MCF 10A (cell line): ENCODE data around the gene OXSM. TPM values are rescaled to one million over a fixed set of nuclear protein-coding genes. Genes with fewer than 3 reads are reported as not detected.

ENCODE experiments used
- BruUV-seq: library from RNA; stranded (reverse); fragments of 400-500 nt; replicated peaks from 2 replicates; lab custom pipeline; 2021; lab: Mats Ljungman, UMichigan
- CTCF ChIA-PET: fragments of 300-600 bp; sonication (Branson Sonifier 250); formaldehyde crosslinking; extraction: SDS; loops from one replicate; lab custom pipeline; 2021; ENCODE audit warnings: antibody characterized with exemption, inconsistent platforms; lab: Yijun Ruan, JAX
- POLR2A ChIA-PET: fragments of 300-600, 350-650 bp; sonication (Branson Sonifier 250); formaldehyde crosslinking; extraction: SDS; loops from one replicate; lab custom pipeline; 2020; ENCODE audit warnings: antibody characterized with exemption, inconsistent platforms; lab: Yijun Ruan, JAX
- DNase-seq: peaks from one replicate; pipeline ENCODE4 v3.0.0-alpha.2; 2018; ENCODE audit not compliant: unreplicated experiment
- H3K27ac Mint-ChIP-seq: one replicate; pipeline ENCODE4 v1.8.0; 2022; ENCODE audit warnings: mild to moderate bottlenecking, low read depth, mixed read lengths; ENCODE audit not compliant: unreplicated experiment
- H3K27me3 Mint-ChIP-seq: one replicate; pipeline ENCODE4 v1.8.0; 2022; ENCODE audit warnings: mixed read lengths; ENCODE audit not compliant: insufficient read depth, unreplicated experiment
- H3K36me3 Mint-ChIP-seq: one replicate; pipeline ENCODE4 v1.8.0; 2022; ENCODE audit warnings: mild to moderate bottlenecking, moderate library complexity, mixed read lengths; ENCODE audit not compliant: insufficient read depth, unreplicated experiment
- H3K4me1 Mint-ChIP-seq: one replicate; pipeline ENCODE4 v1.8.0; 2022; ENCODE audit warnings: mixed read lengths; ENCODE audit not compliant: insufficient read depth, unreplicated experiment
- H3K4me3 Mint-ChIP-seq: one replicate; pipeline ENCODE4 v1.8.0; 2022; ENCODE audit warnings: mild to moderate bottlenecking, moderate library complexity, mixed read lengths; ENCODE audit not compliant: unreplicated experiment
- H3K9me3 Mint-ChIP-seq: one replicate; pipeline ENCODE4 v1.8.0; 2022; ENCODE audit warnings: mixed read lengths; ENCODE audit not compliant: unreplicated experiment
- intact Hi-C: fragments of 100-400 bp; cut with micrococcal nuclease; formaldehyde crosslinking; loops from 2 replicates; pipeline ENCODE4 v1.14.1; 2022
- total RNA-seq: library from RNA; stranded (reverse); gene quantifications from 2 replicates; pipeline ENCODE4 v1.2.3, GENCODE V29; 2022
- TF ChIP-seq, protein P1 (sequence below): fragments of 200-600 bp; IDR thresholded peaks from one replicate; pipeline ENCODE4 v1.8.0; 2022; ENCODE audit warnings: antibody characterized with exemption, mild to moderate bottlenecking; ENCODE audit not compliant: unreplicated experiment

OXSM gene
- total RNA-seq, 1 experiment from 2014 or later, result 21.7 TPM

GRCh38 chr3:25812644-25813043 lies 22.8 kb downstream of the OXSM start:
- CTCF ChIA-PET, result interaction anchor here (0.6 to 0.7 kb wide), 2 partner anchors 148 to 880 kb away, joined by 3 to 4 read pairs; no protein-coding TSS in a partner anchor
- DNase-seq, result no peak
- Mint-ChIP-seq H3K27me3 (no peaks in the 10 kb centered on the region), H3K4me1 (no peaks in the 10 kb centered on the region), H3K27ac (no peak overlapping the region), H3K4me3 (no peak overlapping the region), H3K9me3 (no peaks in the 10 kb centered on the region), H3K36me3 (no peaks in the 10 kb centered on the region)
- TF ChIP-seq, protein P1, sequence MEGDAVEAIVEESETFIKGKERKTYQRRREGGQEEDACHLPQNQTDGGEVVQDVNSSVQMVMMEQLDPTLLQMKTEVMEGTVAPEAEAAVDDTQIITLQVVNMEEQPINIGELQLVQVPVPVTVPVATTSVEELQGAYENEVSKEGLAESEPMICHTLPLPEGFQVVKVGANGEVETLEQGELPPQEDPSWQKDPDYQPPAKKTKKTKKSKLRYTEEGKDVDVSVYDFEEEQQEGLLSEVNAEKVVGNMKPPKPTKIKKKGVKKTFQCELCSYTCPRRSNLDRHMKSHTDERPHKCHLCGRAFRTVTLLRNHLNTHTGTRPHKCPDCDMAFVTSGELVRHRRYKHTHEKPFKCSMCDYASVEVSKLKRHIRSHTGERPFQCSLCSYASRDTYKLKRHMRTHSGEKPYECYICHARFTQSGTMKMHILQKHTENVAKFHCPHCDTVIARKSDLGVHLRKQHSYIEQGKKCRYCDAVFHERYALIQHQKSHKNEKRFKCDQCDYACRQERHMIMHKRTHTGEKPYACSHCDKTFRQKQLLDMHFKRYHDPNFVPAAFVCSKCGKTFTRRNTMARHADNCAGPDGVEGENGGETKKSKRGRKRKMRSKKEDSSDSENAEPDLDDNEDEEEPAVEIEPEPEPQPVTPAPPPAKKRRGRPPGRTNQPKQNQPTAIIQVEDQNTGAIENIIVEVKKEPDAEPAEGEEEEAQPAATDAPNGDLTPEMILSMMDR, result no peak
- POLR2A ChIA-PET, result no interaction called here
- intact Hi-C loops, result no loop called here
- BruUV-seq, result no TSS peak

- Mint-ChIP-seq H3K9me3 (no peaks in the 10 kb centered on the region), H3K4me1 (no peaks in the 10 kb centered on the region), H3K27ac (no peak overlapping the region), H3K36me3 (no peaks in the 10 kb centered on the region), H3K4me3 (no peak overlapping the region), H3K27me3 (no peaks in the 10 kb centered on the region)
- TF ChIP-seq, protein P1, result no peak
- no peak for DNase-seq
- ChIA-PET POLR2A (no interaction called here), CTCF (interaction anchor here (0.6 kb wide), 1 partner anchor 19 kb away, joined by 3 read pairs; no protein-coding TSS in a partner anchor)
- intact Hi-C loops, result no loop called here
- no TSS peak for BruUV-seq
These were observed 27.2 kb downstream of the OXSM start for GRCh38 chr3:25817107-25817506.

- Mint-ChIP-seq H3K4me1 (no peaks in the 10 kb centered on the region), H3K27ac (no peak overlapping the region), H3K36me3 (no peaks in the 10 kb centered on the region), H3K4me3 (no peak overlapping the region), H3K27me3 (no peaks in the 10 kb centered on the region), H3K9me3 (no peaks in the 10 kb centered on the region)
- DNase-seq, result no peak
- ChIA-PET POLR2A (no interaction called here), CTCF (no interaction called here)
- intact Hi-C loops, result no loop called here
- no TSS peak for BruUV-seq
- TF ChIP-seq, protein P1, result no peak
These were observed 27.7 kb downstream of the OXSM start for GRCh38 chr3:25817638-25818037.

- no peaks in the 10 kb centered on the region for H3K36me3 Mint-ChIP-seq
- ChIA-PET POLR2A (no interaction called here), CTCF (no interaction called here)
- intact Hi-C loops, result no loop called here
- H3K9me3 Mint-ChIP-seq, result no peaks in the 10 kb centered on the region
- no peaks in the 10 kb centered on the region for H3K4me1 Mint-ChIP-seq
- no peak overlapping the region for H3K4me3 Mint-ChIP-seq
- no TSS peak for BruUV-seq
- no peak for DNase-seq
- no peaks in the 10 kb centered on the region for H3K27me3 Mint-ChIP-seq
- TF ChIP-seq, protein P1, result no peak
- H3K27ac Mint-ChIP-seq, result no peak overlapping the region
These were observed 28.4 kb downstream of the OXSM start for GRCh38 chr3:25818335-25818734.
